ENCODE data around the gene SERPINB1. TPM values are rescaled to one million over a fixed set of nuclear protein-coding genes. Genes with fewer than 3 reads are reported as not detected.

The SERPINB1 gene
- total and polyA plus RNA-seq, 9 of the 15 experiments (the other 6 are each of a cell fraction or from before 2014, with no cell fraction given) = 33.9 to 108 (median 63.8) TPM

DNA sequence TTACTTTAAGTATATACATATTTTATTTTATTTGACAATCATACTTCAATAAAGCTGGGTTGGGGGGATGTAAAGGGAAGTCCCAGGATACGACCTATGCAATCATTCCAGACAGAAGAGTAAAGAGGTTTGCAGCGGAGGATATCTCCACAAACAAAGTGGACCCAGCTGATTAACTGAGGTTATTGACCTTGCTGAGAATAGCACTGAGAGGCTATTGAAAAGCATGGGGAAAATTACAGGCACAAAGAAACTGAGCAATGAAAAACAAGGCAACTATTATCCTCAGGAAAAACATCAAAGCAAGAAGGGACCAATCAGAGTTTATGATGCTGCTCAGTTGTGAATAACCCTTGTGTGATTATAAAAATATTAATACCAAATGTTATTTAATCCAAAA lies 32.6 kb downstream of the SERPINB1 start:
- Histone ChIP-seq H3K9ac (ENCODE audit: insufficient read depth in 1 of 2, low read depth in 2 of 2, low read length in 2 of 2) (no peak overlapping the region), H3K4me1 (replicated peaks in 1 of 2; ENCODE audit: control insufficient read depth in 2 of 2, insufficient read depth in 2 of 2, low read length in 2 of 2) (peaks cover 3 to 5% of the 10 kb centered on the region in 2 experiments; a peak in 2 of 5 replicates), H3K4me2 (ENCODE audit: insufficient read depth, low read length) (no peak overlapping the region), H3K4me3 (no peak overlapping the region), H2AFZ (ENCODE audit: low read depth, low read length) (no peak overlapping the region), H3K27ac (ENCODE audit: extremely low read depth, low read depth, low read length) (no peak overlapping the region), H3K9me3 (replicated peaks; ENCODE audit: control insufficient read depth, insufficient read depth, low read depth, low read length) (no peaks in the 10 kb centered on the region; the same call in 1 of the 2 replicates), H3K36me3 (ENCODE audit: control insufficient read depth, insufficient read depth, low read length) (no peaks in the 10 kb centered on the region), H3K27me3 (ENCODE audit: control insufficient read depth in 2 of 2, insufficient read depth in 2 of 2, low read length in 2 of 2) (no peaks in the 10 kb centered on the region), H3K9me1 (ENCODE audit: control insufficient read depth, insufficient read depth, low read length) (no peaks in the 10 kb centered on the region), H3K79me2 (ENCODE audit: control insufficient read depth, insufficient read depth, low read length) (no peaks in the 10 kb centered on the region), H4K20me1 (replicated peaks; ENCODE audit: control insufficient read depth, insufficient read depth, low read length) (no peaks in the 10 kb centered on the region)
- in situ Hi-C loops (cut with MboI) (no loop called here), intact Hi-C loops (cut with micrococcal nuclease) (no loop called here)
- CTCF ChIA-PET (ENCODE audit: low intra/inter-chr PET ratio) = no interaction called here
- DNase-seq (ENCODE audit: extremely low read depth in 1 of 4, low spot score in 3 of 4) (no peak), FAIRE-seq (no peak), ATAC-seq (no peak)
- TF ChIP-seq ZNF217 (CRISPR knock-in tag; IDR thresholded peaks at IDR 0.05) (no peak), PML (IDR thresholded peaks at IDR 0.05; ENCODE audit: low read length) (no peak), SIN3A (IDR thresholded peaks at IDR 0.05; ENCODE audit: borderline replicate concordance in 2 of 2, control insufficient read depth in 1 of 2, low read depth in 2 of 2, low read length in 2 of 2) (no peak), RBM34 (IDR thresholded peaks at IDR 0.05; ENCODE audit: borderline replicate concordance, insufficient read depth, low read length) (no peak), PCBP2 (IDR thresholded peaks at IDR 0.05; ENCODE audit: low read depth, low read length, poor library complexity, severe bottlenecking) (no peak)
- WGBS (ENCODE audit: insufficient coverage, low coverage, missing lambda C conversion rate) = 18% methylated on average over 2 of the region's 2 CpGs
- POLR2A ChIA-PET = interaction anchor here (0.6 to 1.2 kb wide), 3 partner anchors 9 to 64 kb away, joined by 3 read pairs; no protein-coding TSS in a partner anchor
- no TSS peak for BruUV-seq (replicated peaks)
